Omental fat pad (tissue), 4 donors: ENCODE data around the gene TOX2. TPM values are rescaled to one million over a fixed set of nuclear protein-coding genes. Genes with fewer than 3 reads are reported as not detected.

Source experiments
- ATAC-seq: fragments of 150-250 bp; one replicate; pipeline ENCODE4 v1.9.1; 2016; ENCODE audit warnings: mild to moderate bottlenecking, moderate library complexity; ENCODE audit not compliant: low FRiP score
- DNase-seq: peaks from one replicate; pipeline ENCODE4 v3.0.0-alpha.2; 2019; ENCODE audit warnings: low spot score
- CTCF ChIP-seq, 3 donors: fragments of 450-650 bp; IDR thresholded peaks; one replicate each; pipeline ENCODE4 v1.5.1; 2016 to 2017; ENCODE audit warnings: antibody characterized with exemption in 3 of 3, mild to moderate bottlenecking in 3 of 3, moderate library complexity in 2 of 3
- total RNA-seq, 4 donors: library from RNA; depleted of rRNA; stranded (reverse); fragments of >200 nt; gene quantifications; one replicate each; pipeline ENCODE4 v1.1.0, GENCODE V29; 2016

Gene TOX2
- total RNA-seq, 4 donors from 2014 or later, result 0.44 to 7.1 (median 1.0) TPM

- ATAC-seq (no peak), DNase-seq (no peak)
- TF ChIP-seq CTCF (IDR thresholded peaks at IDR 0.05), result no peak
Measured at GRCh38 chr20:43949248-43949647, 34.6 kb downstream of the TOX2 start.

- TF ChIP-seq CTCF (IDR thresholded peaks at IDR 0.05), result no peak
- DNase-seq (no peak), ATAC-seq (no peak)
Measured at GRCh38 chr20:43949741-43950618, 35.3 kb downstream of the TOX2 start.

- DNase-seq, result no peak
- ATAC-seq, result no peak
Measured at GRCh38 chr20:43953919-43954592, 39.4 kb downstream of the TOX2 start.

GRCh38 chr20:43954704-43955061 lies 40.0 kb downstream of the TOX2 start:
- no peak for TF ChIP-seq CTCF (IDR thresholded peaks at IDR 0.05)
- DNase-seq, result no peak
- no peak for ATAC-seq

More at GRCh38 chr20:43953919-43954592, 39.4 kb downstream of the TOX2 start:
- no peak for TF ChIP-seq CTCF (IDR thresholded peaks at IDR 0.05)

- ATAC-seq, result peak; percentile 86
- DNase-seq, result no peak
- TF ChIP-seq CTCF (IDR thresholded peaks at IDR 0.05), result no peak
Measured at GRCh38 chr20:43955062-43955749, 40.6 kb downstream of the TOX2 start.

GRCh38 chr20:43955750-43956191 lies 41.1 kb downstream of the TOX2 start:
- DNase-seq, result no peak
- no peak for TF ChIP-seq CTCF (IDR thresholded peaks at IDR 0.05)
- no peak for ATAC-seq
